Kidney epithelial cell (primary cell): ENCODE data around the gene WDR93. TPM values are rescaled to one million over a fixed set of nuclear protein-coding genes. Genes with fewer than 3 reads are reported as not detected.

Experiments
- DNase-seq: peaks from one replicate; pipeline ENCODE4 v3.0.0-alpha.2; 2010; ENCODE audit warnings: low read depth
- H3K27me3 ChIP-seq: 2 replicates; pipeline ENCODE4 v1.6.0; 2011; ENCODE audit warnings: low read length; ENCODE audit not compliant: control insufficient read depth, insufficient read depth
- H3K36me3 ChIP-seq: 2 replicates; pipeline ENCODE4 v1.5.1; 2011; ENCODE audit warnings: low read length; ENCODE audit not compliant: control insufficient read depth, insufficient read depth
- H3K4me3 ChIP-seq: 2 replicates; pipeline ENCODE4 v1.5.1; 2011; ENCODE audit warnings: low read depth, mild to moderate bottlenecking, control low read depth, low read length
- total RNA-seq: library from RNA; depleted of rRNA; stranded (reverse); fragments of >200 nt; gene quantifications from 2 replicates; pipeline ENCODE4 v1.2.3, GENCODE V29; 2015
- TF ChIP-seq, protein P1 (sequence below): IDR thresholded peaks from 2 replicates; pipeline ENCODE4 v1.5.1; 2011; ENCODE audit warnings: mild to moderate bottlenecking, moderate library complexity, low read length, control low read depth, inconsistent platforms; ENCODE audit not compliant: insufficient read depth, poor library complexity, severe bottlenecking

The WDR93 gene
- total RNA-seq, 1 donor from 2014 or later: 0.25 TPM

DNA sequence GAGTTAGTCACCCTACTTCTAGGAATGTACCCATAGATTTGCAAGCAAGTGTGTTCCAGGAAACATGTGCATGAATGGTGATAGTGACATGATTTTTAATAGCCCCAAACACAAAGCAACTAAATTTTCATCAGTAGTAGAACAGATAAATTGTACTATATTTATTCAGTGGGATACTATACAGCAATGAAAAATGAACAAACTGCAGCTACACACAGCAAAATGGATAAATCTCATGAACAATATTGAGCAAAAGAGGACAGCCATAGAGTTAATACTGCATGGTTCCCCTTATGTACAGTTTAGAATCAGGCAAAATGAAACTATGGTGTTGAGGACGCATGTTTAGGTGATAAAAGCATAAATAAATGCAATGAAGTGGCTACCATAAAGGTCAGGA is 34.5 kb downstream of the WDR93 start:
- Histone ChIP-seq H3K36me3 (no peaks in the 10 kb centered on the region), H3K4me3 (no peak overlapping the region), H3K27me3 (no peaks in the 10 kb centered on the region)
- TF ChIP-seq, protein P1, sequence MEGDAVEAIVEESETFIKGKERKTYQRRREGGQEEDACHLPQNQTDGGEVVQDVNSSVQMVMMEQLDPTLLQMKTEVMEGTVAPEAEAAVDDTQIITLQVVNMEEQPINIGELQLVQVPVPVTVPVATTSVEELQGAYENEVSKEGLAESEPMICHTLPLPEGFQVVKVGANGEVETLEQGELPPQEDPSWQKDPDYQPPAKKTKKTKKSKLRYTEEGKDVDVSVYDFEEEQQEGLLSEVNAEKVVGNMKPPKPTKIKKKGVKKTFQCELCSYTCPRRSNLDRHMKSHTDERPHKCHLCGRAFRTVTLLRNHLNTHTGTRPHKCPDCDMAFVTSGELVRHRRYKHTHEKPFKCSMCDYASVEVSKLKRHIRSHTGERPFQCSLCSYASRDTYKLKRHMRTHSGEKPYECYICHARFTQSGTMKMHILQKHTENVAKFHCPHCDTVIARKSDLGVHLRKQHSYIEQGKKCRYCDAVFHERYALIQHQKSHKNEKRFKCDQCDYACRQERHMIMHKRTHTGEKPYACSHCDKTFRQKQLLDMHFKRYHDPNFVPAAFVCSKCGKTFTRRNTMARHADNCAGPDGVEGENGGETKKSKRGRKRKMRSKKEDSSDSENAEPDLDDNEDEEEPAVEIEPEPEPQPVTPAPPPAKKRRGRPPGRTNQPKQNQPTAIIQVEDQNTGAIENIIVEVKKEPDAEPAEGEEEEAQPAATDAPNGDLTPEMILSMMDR: no peak
- no peak for DNase-seq

DNA sequence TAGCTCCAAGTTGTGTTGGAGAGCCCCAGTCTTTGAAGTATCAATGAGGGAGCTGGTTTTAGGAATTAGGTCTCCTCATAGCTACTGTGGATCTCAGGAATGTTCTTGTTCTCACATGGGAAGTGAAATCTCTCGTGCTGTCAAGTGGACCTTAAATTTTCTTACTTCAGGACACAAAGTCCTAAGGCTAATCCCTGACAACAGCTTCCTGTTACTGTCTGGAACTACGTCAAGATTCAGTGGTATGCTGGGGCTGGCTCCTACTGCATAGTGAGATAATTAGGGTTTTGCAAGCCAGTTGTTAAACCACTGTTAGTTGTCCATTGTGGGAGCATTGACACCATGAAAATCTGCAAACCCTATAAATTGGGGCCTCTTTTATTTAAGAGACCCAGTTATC is 37.6 kb downstream of the WDR93 start:
- DNase-seq: no peak
- Histone ChIP-seq H3K36me3 (no peaks in the 10 kb centered on the region), H3K27me3 (no peaks in the 10 kb centered on the region), H3K4me3 (no peak overlapping the region)
- TF ChIP-seq, protein P1: no peak

DNA sequence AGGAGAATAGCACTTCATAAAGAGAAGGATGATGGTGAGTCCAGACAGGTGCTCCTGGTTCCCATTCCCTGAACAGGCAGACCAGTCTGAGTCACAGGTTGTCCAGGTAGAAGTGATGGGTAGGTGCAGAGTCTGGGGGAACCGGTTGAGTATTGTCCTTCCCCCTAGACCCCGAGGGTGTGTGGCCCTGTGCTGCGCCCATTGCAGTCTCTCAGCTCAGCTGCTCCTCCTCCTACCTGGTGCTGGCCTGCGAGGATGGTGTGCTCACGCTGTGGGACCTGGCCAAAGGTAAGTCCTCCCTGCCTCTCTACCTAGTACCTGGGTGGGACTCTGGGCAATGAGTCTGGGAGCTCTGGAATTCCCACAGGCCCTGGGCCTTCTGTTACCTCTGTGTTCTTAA is 40.7 kb downstream of the WDR93 start:
- Histone ChIP-seq H3K36me3 (no peaks in the 10 kb centered on the region), H3K4me3 (no peak overlapping the region), H3K27me3 (peaks cover 5% of the 10 kb centered on the region)
- DNase-seq: no peak
- TF ChIP-seq, protein P1: no peak

DNA sequence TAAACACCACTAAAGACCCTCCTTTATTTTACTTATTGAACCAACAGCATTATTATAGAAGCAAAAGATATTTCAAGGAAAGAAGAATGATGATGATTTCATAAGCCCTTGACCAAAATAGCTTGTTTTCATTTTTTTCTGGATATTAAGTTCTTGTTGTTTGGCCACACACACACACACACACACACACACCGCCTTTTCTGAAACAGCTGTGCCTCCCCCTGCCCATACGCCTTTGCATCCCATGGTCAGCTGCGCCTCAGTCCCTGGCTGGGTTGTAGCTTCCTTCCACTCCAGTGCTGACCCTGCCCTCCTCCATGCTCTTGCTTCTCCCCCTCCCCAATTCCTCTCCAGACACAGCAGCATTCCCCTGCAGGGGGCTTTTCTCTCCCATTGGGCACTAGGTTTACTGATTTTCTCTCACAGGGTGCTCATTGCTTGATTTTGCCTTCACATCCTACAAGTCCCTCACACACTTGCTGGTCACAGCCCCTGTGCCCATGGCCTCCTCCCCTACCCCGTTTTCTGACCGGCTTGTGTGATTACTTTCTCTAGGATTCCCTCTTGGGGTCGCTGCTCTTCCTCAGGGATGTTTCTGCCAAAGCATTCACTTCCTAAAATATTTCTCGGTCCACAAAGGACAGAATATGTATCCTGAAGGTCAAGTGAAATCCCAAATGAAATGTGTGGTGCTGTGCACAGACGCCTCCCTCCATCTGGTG is 42.0 kb downstream of the WDR93 start:
- TF ChIP-seq, protein P1: no peak
- H3K36me3 ChIP-seq: no peaks in the 10 kb centered on the region
- H3K4me3 ChIP-seq: no peak overlapping the region
- no peak for DNase-seq
- H3K27me3 ChIP-seq: peaks cover 7% of the 10 kb centered on the region

DNA sequence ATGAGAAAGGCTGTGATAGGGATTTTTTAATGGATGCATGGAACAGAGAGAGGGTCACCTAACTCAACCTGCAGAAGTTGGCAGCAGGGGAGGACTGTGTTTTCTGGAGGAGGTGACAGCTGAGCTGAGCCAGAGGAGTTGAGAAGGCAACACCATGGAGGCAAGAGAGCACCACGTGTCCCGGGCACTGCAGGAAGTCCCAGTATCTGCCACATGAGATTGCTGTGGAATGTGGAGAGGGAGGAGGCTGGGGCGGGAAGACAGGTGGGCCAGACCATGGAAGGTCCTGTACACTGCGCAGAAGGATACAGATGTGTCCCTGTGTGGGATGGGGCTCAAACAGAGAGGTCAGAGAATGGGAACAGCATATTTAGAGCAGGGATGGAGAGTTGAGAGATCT is 45.2 kb downstream of the WDR93 start:
- no peak overlapping the region for H3K4me3 ChIP-seq
- peaks cover 7% of the 10 kb centered on the region for H3K27me3 ChIP-seq
- TF ChIP-seq, protein P1: no peak
- DNase-seq: no peak
- H3K36me3 ChIP-seq: no peaks in the 10 kb centered on the region

DNA sequence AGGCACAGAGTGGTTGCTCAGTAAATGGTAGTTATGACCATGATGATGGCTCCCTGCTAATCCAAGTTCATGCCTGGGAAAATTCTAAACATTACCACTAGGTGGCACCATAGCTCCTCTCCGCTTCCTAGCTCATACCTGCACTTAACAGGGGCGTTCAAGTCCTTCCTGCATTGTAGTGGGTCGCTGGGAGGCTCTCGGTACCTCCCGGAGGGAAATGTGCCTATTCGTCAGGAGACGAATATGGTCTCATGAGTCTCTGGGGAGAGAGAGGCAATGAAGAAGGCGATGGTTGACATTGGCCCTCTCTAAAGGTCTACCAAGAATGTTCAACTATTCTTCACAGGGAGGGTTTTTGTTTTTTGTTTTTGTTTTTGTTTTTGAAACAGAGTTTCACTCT is 49.5 kb downstream of the WDR93 start:
- DNase-seq: no peak
- H3K36me3 ChIP-seq: no peaks in the 10 kb centered on the region
- H3K4me3 ChIP-seq: no peak overlapping the region
- peaks cover 7% of the 10 kb centered on the region for H3K27me3 ChIP-seq
- TF ChIP-seq, protein P1: peak; percentile 82
